Keratinocyte (primary cell): ENCODE results near the gene HOXA7.

ENCODE experiments used
- EZH2 ChIP-seq: IDR thresholded peaks from one replicate; pipeline ENCODE4 v1.6.1; 2012; ENCODE audit warnings: inconsistent platforms, mild to moderate bottlenecking, low read length, moderate library complexity
- TF ChIP-seq, protein P1 (sequence below), 3 experiments: IDR thresholded peaks in 1 of 3; conservative IDR thresholded peaks in 1 of 3; optimal IDR thresholded peaks in 1 of 3; 2 replicates in 2 of 3; 3 replicates in 1 of 3; pipeline versions ENCODE3 to v1.5.1; 2011; ENCODE audit warnings: low read length in 3 of 3, mild to moderate bottlenecking in 3 of 3, moderate library complexity in 2 of 3, control low read depth in 1 of 3, inconsistent platforms in 1 of 3; ENCODE audit not compliant: insufficient read depth in 2 of 3; ENCODE audit errors: extremely low read depth in 1 of 3

DNA sequence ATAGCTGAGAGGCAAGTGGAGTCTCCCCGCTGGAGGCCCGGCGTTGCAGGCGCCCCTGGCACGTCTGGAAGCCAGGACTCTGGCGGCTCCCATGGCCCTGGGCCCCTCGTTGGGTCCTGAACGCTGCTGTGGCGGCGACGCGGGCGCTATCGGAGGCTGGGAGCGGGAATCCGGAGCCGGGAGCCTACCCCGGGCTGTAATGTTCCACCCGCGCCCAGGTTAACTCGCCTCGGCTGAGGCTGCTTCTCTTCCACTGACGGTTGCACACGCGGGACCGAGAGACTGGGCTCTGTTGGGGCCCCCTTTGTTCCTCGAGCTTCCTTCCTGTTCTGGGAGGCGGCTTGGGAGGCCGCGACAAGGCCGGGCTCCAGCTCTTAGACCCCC lies 11.7 kb downstream of the HOXA7 start:
- TF ChIP-seq, protein P1, sequence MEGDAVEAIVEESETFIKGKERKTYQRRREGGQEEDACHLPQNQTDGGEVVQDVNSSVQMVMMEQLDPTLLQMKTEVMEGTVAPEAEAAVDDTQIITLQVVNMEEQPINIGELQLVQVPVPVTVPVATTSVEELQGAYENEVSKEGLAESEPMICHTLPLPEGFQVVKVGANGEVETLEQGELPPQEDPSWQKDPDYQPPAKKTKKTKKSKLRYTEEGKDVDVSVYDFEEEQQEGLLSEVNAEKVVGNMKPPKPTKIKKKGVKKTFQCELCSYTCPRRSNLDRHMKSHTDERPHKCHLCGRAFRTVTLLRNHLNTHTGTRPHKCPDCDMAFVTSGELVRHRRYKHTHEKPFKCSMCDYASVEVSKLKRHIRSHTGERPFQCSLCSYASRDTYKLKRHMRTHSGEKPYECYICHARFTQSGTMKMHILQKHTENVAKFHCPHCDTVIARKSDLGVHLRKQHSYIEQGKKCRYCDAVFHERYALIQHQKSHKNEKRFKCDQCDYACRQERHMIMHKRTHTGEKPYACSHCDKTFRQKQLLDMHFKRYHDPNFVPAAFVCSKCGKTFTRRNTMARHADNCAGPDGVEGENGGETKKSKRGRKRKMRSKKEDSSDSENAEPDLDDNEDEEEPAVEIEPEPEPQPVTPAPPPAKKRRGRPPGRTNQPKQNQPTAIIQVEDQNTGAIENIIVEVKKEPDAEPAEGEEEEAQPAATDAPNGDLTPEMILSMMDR (optimal IDR thresholded peaks at IDR 0.05 in 1 of 3, IDR thresholded peaks at IDR 0.05 in 1 of 3, conservative IDR thresholded peaks at IDR 0.05 in 1 of 3; ENCODE audit: extremely low read depth in 1 of 3, insufficient read depth in 2 of 3, low read length in 3 of 3): no peak
- no peak for TF ChIP-seq EZH2
